ENCODE measurements around the gene RPL14. TPM values are rescaled to one million over a fixed set of nuclear protein-coding genes. Genes with fewer than 3 reads are reported as not detected.

The RPL14 gene
- total RNA-seq, 4 donors from 2014 or later, result 428 to 617 (median 466) TPM

DNA sequence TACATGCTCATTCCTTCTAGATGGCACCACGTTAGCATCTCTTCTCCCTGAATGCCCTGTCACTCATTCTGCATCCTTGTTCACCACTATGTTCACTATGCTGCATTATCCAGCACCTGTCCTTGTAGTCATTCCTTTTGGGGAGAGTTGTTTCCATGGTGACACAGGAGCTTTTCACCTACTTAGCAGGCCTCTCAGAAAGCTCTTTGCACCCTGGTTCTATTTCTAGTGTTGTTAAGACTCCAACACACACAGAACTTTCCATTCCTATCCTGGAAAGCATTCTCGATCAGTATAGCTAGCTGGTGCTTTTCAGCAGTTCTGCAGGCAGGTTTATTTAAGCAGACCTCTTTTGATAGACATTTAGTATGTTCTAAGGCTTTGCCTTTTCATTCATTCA is 6.7 kb upstream of the RPL14 start:
- Histone ChIP-seq H3K36me3 (peaks cover 6% of the 10 kb centered on the region), H3K4me3 (no peak overlapping the region), H3K9me3 (no peaks in the 10 kb centered on the region), H3K27me3 (no peaks in the 10 kb centered on the region), H3K4me1 (peaks cover 24% of the 10 kb centered on the region), H3K27ac (no peak overlapping the region)
- no peak for TF ChIP-seq POLR2A (IDR thresholded peaks at IDR 0.05)
- no peak for TF ChIP-seq EP300 (IDR thresholded peaks at IDR 0.05)
- TF ChIP-seq POLR2AphosphoS5 (IDR thresholded peaks at IDR 0.05), result no peak
- TF ChIP-seq, protein P1, sequence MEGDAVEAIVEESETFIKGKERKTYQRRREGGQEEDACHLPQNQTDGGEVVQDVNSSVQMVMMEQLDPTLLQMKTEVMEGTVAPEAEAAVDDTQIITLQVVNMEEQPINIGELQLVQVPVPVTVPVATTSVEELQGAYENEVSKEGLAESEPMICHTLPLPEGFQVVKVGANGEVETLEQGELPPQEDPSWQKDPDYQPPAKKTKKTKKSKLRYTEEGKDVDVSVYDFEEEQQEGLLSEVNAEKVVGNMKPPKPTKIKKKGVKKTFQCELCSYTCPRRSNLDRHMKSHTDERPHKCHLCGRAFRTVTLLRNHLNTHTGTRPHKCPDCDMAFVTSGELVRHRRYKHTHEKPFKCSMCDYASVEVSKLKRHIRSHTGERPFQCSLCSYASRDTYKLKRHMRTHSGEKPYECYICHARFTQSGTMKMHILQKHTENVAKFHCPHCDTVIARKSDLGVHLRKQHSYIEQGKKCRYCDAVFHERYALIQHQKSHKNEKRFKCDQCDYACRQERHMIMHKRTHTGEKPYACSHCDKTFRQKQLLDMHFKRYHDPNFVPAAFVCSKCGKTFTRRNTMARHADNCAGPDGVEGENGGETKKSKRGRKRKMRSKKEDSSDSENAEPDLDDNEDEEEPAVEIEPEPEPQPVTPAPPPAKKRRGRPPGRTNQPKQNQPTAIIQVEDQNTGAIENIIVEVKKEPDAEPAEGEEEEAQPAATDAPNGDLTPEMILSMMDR (IDR thresholded peaks at IDR 0.05), result no peak
- 77% methylated on average over 2 of the region's 2 CpGs for WGBS
- DNase-seq (ENCODE audit: low spot score in 2 of 2), result no peak

DNA sequence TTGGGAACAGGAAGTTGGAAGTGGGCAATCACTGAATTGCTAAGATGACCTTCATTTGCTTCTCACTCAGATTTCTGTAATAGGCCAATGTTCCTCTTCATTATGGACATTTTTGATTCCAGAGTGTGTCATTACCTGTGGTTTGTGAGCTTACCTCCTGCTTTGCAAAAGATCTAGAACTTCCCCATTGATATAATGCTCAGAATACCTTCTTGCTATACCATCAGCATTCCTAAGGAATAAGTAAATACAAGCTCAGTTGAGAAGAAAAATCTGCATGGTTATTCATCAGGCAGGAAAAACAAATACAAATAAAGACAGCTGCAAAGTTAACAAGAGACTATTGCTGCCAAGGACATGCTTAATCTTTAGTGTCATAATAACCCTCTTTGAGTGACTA is 5.6 kb upstream of the RPL14 start:
- H3K27ac ChIP-seq, result no peak overlapping the region
- no peak overlapping the region for H3K4me3 ChIP-seq
- no peaks in the 10 kb centered on the region for H3K9me3 ChIP-seq
- H3K36me3 ChIP-seq, result no peaks in the 10 kb centered on the region
- no peak for DNase-seq (ENCODE audit: low spot score in 2 of 2)
- H3K4me1 ChIP-seq, result peaks cover 29% of the 10 kb centered on the region
- no peak for TF ChIP-seq EP300 (IDR thresholded peaks at IDR 0.05)
- TF ChIP-seq POLR2AphosphoS5 (IDR thresholded peaks at IDR 0.05), result no peak
- TF ChIP-seq, protein P1 (IDR thresholded peaks at IDR 0.05), result no peak
- TF ChIP-seq POLR2A (IDR thresholded peaks at IDR 0.05), result no peak
- H3K27me3 ChIP-seq, result no peaks in the 10 kb centered on the region

DNA sequence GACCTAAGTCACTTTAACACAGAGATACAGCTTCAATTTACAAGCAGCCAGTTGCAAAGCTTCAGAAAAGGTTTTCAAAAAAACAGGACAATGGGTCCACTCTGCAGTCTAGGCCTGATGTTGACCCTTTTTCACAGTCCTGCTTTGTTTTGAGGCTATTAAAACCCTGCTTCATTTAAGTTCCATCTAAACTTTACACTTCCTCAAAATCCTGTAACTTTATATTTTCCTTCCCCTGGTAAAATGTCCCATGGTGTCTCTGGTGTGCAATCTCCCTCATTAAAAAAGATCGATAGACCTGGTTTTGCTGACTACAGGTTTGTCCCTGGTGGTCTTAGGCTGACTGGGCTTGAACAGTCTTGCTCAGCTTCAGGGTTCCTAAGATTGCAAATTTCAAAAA is 5.1 kb upstream of the RPL14 start:
- Histone ChIP-seq H3K36me3 (no peaks in the 10 kb centered on the region), H3K27me3 (no peaks in the 10 kb centered on the region), H3K4me1 (peaks cover 31% of the 10 kb centered on the region), H3K27ac (peak overlapping the region; percentile 94), H3K4me3 (peak overlapping the region; percentile 78), H3K9me3 (no peaks in the 10 kb centered on the region)
- 65% methylated on average over 1 of the region's 1 CpG for WGBS
- no peak for DNase-seq (ENCODE audit: low spot score in 2 of 2)
- TF ChIP-seq, protein P1 (IDR thresholded peaks at IDR 0.05), result no peak
- TF ChIP-seq EP300 (IDR thresholded peaks at IDR 0.05) (no peak), POLR2A (IDR thresholded peaks at IDR 0.05) (no peak), POLR2AphosphoS5 (IDR thresholded peaks at IDR 0.05) (no peak)

DNA sequence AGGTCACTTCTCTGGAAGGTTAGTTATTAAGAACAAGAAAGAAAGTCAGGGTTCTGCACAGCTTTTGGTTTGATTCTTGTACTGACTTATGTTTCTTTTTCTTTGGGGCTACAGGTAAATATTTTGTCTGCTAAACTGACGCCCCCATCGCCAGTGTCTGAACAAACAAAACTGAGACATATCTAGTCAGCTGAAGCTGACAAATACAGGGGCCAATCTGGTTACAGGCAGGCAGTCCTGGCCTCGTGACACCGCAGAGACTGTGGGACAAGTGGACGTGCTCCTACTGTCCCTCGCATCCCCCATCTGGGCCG is 4.6 kb upstream of the RPL14 start:
- H3K27ac ChIP-seq, result peak overlapping the region; percentile 94
- TF ChIP-seq POLR2AphosphoS5 (IDR thresholded peaks at IDR 0.05), result no peak
- TF ChIP-seq, protein P1 (IDR thresholded peaks at IDR 0.05), result no peak
- no peak for TF ChIP-seq EP300 (IDR thresholded peaks at IDR 0.05)
- TF ChIP-seq POLR2A (IDR thresholded peaks at IDR 0.05), result no peak
- WGBS, result under 1% methylated on average over 7 of the region's 7 CpGs
- H3K27me3 ChIP-seq, result no peaks in the 10 kb centered on the region
- DNase-seq (ENCODE audit: low spot score in 2 of 2), result no peak
- H3K9me3 ChIP-seq, result no peaks in the 10 kb centered on the region
- H3K4me1 ChIP-seq, result peaks cover 31% of the 10 kb centered on the region
- no peaks in the 10 kb centered on the region for H3K36me3 ChIP-seq
- H3K4me3 ChIP-seq, result peak overlapping the region; percentile 78

DNA sequence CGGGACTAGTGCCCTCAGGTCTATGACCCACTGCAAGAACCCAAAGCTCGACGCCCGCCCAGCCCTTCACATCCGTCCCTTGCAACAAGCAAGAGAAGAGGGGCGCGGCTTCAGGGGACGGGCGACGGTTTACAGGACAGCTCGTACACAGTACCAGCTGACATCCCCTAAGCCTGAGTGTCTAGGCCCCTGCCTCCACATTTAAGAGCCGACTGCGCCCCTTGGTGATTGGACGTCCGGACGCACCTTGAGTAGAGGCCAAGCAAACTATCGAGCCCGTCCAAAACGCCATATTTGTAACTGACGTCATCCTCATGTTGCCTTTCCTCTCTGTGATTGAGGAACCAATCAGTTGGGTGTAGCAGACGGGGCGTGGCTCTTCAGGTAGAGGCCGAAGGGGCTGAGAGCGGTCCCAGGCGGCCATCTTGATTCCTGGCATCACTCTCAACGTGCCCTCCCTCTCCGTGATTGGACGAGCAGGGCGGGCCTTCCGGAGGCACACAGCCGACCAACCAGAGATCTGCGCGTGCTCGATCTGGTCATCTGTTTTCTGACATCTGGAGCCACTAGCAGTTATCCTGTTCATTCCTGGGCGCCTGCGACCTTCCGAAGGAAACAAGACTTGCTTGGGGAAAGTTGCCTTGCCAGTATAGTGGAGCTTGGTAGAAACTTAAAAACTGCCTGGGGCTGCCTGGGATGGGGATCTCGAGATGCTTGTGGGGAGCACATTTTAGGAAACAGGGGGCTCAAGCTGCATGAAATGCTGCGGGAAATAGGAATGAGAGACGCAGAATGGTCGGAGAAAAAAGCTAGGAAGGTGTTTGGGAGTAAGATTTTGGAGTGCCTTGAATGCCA is 4.0 kb upstream of the RPL14 start:
- Histone ChIP-seq H3K27ac (peak overlapping the region; percentile 94), H3K36me3 (no peaks in the 10 kb centered on the region), H3K9me3 (no peaks in the 10 kb centered on the region), H3K4me3 (peak overlapping the region; percentile 78), H3K4me1 (peaks cover 35% of the 10 kb centered on the region), H3K27me3 (no peaks in the 10 kb centered on the region)
- under 1% methylated on average over 31 of the region's 41 CpGs for WGBS
- peak; percentile 99 for DNase-seq (ENCODE audit: low spot score in 2 of 2)
- TF ChIP-seq POLR2A (IDR thresholded peaks at IDR 0.05), result peak in 1 of 2 donors; percentile 43
- TF ChIP-seq POLR2AphosphoS5 (IDR thresholded peaks at IDR 0.05), result peak in 2 of 3 donors; percentile 19 to 62
- TF ChIP-seq, protein P1 (IDR thresholded peaks at IDR 0.05), result no peak
- no peak for TF ChIP-seq EP300 (IDR thresholded peaks at IDR 0.05)

All from suprapubic skin (tissue), 4 donors.